OCI-LY1 (cell line): Measurements from ENCODE around the gene FBN1.

ENCODE experiments used
- EZH2 ChIP-seq: fragments of 200-600 bp; sonication (generic), shearing (Covaris generic); IDR thresholded peaks from 2 replicates; pipeline ENCODE4 v1.8.0; 2017; ENCODE audit warnings: borderline replicate concordance, mixed run types, mild to moderate bottlenecking, antibody characterized with exemption, low read length, moderate library complexity, mixed read lengths
- TF ChIP-seq, protein P1 (sequence below): fragments of 200-600 bp; sonication (generic), shearing (Covaris generic); IDR thresholded peaks from 2 replicates; pipeline ENCODE4 v1.5.1; 2017; ENCODE audit warnings: mild to moderate bottlenecking, antibody characterized with exemption, low read length, moderate library complexity, mixed read lengths

DNA sequence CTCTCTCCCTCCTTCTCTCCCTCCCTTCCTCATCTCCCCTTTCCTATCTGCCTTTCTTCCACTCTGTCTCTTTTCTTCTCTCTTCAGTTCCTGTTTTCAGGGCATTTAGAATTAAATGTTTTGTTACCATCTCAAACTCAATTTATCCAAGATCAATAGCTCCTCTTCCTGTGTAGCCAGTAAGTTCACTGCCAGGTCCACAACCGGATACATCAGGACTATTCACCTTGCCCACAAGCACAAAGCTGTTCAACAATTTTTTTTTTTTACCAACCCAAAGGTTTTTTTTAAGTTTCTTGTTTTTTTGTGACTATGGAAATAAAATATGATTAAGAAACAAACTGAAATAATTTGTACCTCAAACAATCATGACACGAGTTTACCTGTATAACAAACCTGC, 26.1 kb downstream of the FBN1 start:
- no peak for TF ChIP-seq EZH2
- TF ChIP-seq, protein P1, sequence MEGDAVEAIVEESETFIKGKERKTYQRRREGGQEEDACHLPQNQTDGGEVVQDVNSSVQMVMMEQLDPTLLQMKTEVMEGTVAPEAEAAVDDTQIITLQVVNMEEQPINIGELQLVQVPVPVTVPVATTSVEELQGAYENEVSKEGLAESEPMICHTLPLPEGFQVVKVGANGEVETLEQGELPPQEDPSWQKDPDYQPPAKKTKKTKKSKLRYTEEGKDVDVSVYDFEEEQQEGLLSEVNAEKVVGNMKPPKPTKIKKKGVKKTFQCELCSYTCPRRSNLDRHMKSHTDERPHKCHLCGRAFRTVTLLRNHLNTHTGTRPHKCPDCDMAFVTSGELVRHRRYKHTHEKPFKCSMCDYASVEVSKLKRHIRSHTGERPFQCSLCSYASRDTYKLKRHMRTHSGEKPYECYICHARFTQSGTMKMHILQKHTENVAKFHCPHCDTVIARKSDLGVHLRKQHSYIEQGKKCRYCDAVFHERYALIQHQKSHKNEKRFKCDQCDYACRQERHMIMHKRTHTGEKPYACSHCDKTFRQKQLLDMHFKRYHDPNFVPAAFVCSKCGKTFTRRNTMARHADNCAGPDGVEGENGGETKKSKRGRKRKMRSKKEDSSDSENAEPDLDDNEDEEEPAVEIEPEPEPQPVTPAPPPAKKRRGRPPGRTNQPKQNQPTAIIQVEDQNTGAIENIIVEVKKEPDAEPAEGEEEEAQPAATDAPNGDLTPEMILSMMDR: no peak
